Peyer's patch (tissue), 4 donors: ENCODE measurements around the gene ILF2. TPM values are rescaled to one million over a fixed set of nuclear protein-coding genes. Genes with fewer than 3 reads are reported as not detected.
A peak's percentile ranks its signal among the peaks of the same experiment; 100 is the strongest.

Source experiments
- DNase-seq, 3 donors: peaks; one replicate each; pipeline ENCODE4 v3.0.0-alpha.2; 2017 to 2019
- H3K27ac ChIP-seq, 4 donors: fragments of 200-600 bp; sonication (generic); one replicate each; pipeline ENCODE4 v1.5.1; 2016 to 2019
- H3K27me3 ChIP-seq, 2 donors: fragments of 200-600 bp; sonication (generic); one replicate each; pipeline ENCODE4 v1.5.1; 2019
- H3K36me3 ChIP-seq, 3 donors: fragments of 200-600 bp; sonication (generic); one replicate each; pipeline ENCODE4 v1.5.1; 2016 to 2019
- H3K4me1 ChIP-seq, 4 donors: fragments of 200-600 bp; sonication (generic); one replicate each; pipeline ENCODE4 v1.5.1; 2016 to 2019
- H3K4me3 ChIP-seq, 4 donors: fragments of 200-600 bp; sonication (generic); 1 replicate in 3 of 4; 2 replicates in 1 of 4; pipeline ENCODE4 v1.5.1; 2016 to 2019; ENCODE audit warnings: mild to moderate bottlenecking in 1 of 4
- H3K9me3 ChIP-seq, 4 donors: fragments of 200-600 bp; sonication (generic); one replicate each; pipeline ENCODE4 v1.5.1; 2016 to 2019; ENCODE audit warnings: mild to moderate bottlenecking in 1 of 4
- POLR2A ChIP-seq, 2 donors: fragments of 450-650 bp; IDR thresholded peaks; one replicate each; pipeline ENCODE4 v1.5.1; 2017; ENCODE audit warnings: antibody characterized with exemption in 2 of 2, mild to moderate bottlenecking in 2 of 2, moderate library complexity in 2 of 2
- total RNA-seq, 4 donors: library from RNA; depleted of rRNA; stranded (reverse); fragments of >200 nt; gene quantifications; one replicate each; pipeline ENCODE4 v1.1.0, GENCODE V29; 2016
- TF ChIP-seq, protein P1 (sequence below), 6 experiments: fragments of 450-650 bp in 4 of 6; fragments of 200-600 bp in 2 of 6; sonication (generic) in 1 of 6; IDR thresholded peaks; one replicate each; pipeline ENCODE4 v1.5.1; 2017 to 2019; ENCODE audit warnings: antibody characterized with exemption in 6 of 6, mild to moderate bottlenecking in 3 of 6, moderate library complexity in 1 of 6

ILF2 gene
- total RNA-seq, 4 donors from 2014 or later: 31.4 to 67.7 (median 47.2) TPM

- Histone ChIP-seq H3K4me1 (no peaks in the 10 kb centered on the region), H3K27ac (no peak overlapping the region), H3K9me3 (no peaks in the 10 kb centered on the region), H3K36me3 (peaks cover 0 to 25% (median 3%) of the 10 kb centered on the region in 3 donors), H3K4me3 (no peak overlapping the region), H3K27me3 (no peaks in the 10 kb centered on the region)
- TF ChIP-seq POLR2A (IDR thresholded peaks at IDR 0.05): no peak
- peak in 1 of 3 donors; percentile 34 for DNase-seq
Observed at GRCh38 chr1:153649863-153650235, 20.9 kb downstream of the ILF2 start.

- H3K27me3 ChIP-seq: no peaks in the 10 kb centered on the region
- no peaks in the 10 kb centered on the region for H3K4me1 ChIP-seq
- H3K27ac ChIP-seq: no peak overlapping the region
- H3K4me3 ChIP-seq: no peak overlapping the region
- H3K36me3 ChIP-seq: peaks cover 0 to 29% (median 3%) of the 10 kb centered on the region in 3 donors
- no peaks in the 10 kb centered on the region for H3K9me3 ChIP-seq
- TF ChIP-seq POLR2A (IDR thresholded peaks at IDR 0.05): no peak
- TF ChIP-seq, protein P1, sequence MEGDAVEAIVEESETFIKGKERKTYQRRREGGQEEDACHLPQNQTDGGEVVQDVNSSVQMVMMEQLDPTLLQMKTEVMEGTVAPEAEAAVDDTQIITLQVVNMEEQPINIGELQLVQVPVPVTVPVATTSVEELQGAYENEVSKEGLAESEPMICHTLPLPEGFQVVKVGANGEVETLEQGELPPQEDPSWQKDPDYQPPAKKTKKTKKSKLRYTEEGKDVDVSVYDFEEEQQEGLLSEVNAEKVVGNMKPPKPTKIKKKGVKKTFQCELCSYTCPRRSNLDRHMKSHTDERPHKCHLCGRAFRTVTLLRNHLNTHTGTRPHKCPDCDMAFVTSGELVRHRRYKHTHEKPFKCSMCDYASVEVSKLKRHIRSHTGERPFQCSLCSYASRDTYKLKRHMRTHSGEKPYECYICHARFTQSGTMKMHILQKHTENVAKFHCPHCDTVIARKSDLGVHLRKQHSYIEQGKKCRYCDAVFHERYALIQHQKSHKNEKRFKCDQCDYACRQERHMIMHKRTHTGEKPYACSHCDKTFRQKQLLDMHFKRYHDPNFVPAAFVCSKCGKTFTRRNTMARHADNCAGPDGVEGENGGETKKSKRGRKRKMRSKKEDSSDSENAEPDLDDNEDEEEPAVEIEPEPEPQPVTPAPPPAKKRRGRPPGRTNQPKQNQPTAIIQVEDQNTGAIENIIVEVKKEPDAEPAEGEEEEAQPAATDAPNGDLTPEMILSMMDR (IDR thresholded peaks at IDR 0.05): no peak
- DNase-seq: peak in 1 of 3 donors; percentile 29
Observed at GRCh38 chr1:153649137-153649862, 21.5 kb downstream of the ILF2 start.

DNA sequence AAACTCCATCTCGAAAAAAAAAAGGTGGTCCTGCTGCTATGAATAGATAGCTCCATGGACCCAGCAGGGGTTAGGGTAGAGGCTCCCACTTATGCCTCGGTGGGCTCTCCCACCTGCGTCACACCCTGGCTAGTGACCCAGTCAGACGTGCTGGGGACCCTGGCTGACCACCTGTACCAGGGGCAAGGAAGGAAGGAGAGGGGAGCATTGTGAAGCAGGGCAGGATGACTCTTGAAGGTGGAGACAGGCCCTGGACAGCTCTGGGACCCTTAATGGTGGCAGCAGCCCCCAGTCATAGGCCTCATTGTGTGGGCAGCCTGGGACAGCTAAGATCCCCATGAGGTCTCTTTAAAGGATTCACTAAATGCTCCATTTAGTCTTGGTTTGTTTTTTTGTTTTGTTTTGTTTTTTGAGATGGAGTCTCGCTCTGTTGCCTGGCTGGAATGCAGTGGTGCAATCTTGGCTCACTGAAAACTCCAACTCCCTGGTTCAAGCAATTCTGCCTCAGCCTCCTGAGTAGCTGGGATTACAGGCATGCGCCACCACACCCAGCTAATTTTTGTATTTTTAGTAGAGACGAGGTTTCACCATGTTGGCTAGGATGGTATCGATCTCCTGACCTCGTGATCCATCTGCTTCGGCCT lies 22.7 kb downstream of the ILF2 start:
- no peak overlapping the region for H3K27ac ChIP-seq

GRCh38 chr1:153647346-153647714 lies 23.5 kb downstream of the ILF2 start:
- peaks cover 0 to 8% (median 0%) of the 10 kb centered on the region in 4 donors for H3K4me1 ChIP-seq
- H3K27ac ChIP-seq: no peak overlapping the region
- no peak for TF ChIP-seq POLR2A (IDR thresholded peaks at IDR 0.05)
- TF ChIP-seq, protein P1 (IDR thresholded peaks at IDR 0.05): no peak
- no peak overlapping the region for H3K4me3 ChIP-seq
- H3K9me3 ChIP-seq: no peaks in the 10 kb centered on the region
- H3K27me3 ChIP-seq: no peaks in the 10 kb centered on the region
- peak in 1 of 3 donors; percentile 39 for DNase-seq
- H3K36me3 ChIP-seq: peaks cover 3 to 49% (median 3%) of the 10 kb centered on the region in 3 donors

More for the DNA sequence above, 22.7 kb downstream of the ILF2 start:
- DNase-seq: peak in 2 of 3 donors; percentile 29 to 43
- H3K36me3 ChIP-seq: peaks cover 3 to 41% (median 3%) of the 10 kb centered on the region in 3 donors
- no peak overlapping the region for H3K4me3 ChIP-seq
- no peaks in the 10 kb centered on the region for H3K27me3 ChIP-seq
- no peaks in the 10 kb centered on the region for H3K9me3 ChIP-seq
- peaks cover 0 to 7% (median 0%) of the 10 kb centered on the region in 4 donors for H3K4me1 ChIP-seq
- TF ChIP-seq POLR2A (IDR thresholded peaks at IDR 0.05): no peak
- TF ChIP-seq, protein P1 (IDR thresholded peaks at IDR 0.05): no peak

DNA sequence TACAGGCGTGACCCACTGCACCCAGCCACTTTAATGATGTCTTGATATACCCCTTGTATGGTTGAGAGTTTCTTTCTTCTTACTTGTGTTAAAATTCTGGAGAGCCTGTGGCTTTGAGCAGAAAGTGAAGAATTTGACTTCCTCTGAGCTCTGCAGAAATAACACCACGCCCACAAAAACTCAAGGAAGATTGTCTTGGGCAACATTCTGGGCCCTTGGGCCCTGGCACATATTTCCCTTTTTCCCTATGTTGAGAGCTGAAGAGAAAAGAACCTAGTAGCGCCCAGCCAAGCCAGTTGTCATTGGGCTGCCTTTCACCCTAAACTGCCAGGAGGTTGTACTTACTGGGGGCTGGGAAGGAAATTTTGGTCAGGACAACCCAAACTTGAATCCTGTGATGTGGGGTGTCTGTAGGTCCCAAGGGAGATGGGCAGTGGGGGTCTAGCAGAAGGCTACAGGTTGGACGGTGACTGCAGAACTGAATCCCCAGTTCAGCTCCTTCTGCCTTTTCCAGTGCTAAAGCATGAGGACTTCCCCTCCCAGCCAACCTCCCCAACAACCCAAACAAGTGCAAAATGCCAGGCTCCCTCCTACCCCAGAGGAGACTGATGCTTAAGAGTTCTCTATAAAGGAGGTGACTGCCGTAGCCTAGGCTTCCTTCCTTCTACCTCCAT lies 24.0 kb downstream of the ILF2 start:
- Histone ChIP-seq H3K9me3 (no peaks in the 10 kb centered on the region), H3K4me3 (no peak overlapping the region), H3K4me1 (peaks cover 0 to 8% (median 0%) of the 10 kb centered on the region in 4 donors), H3K27ac (no peak overlapping the region), H3K27me3 (no peaks in the 10 kb centered on the region), H3K36me3 (peaks cover 3 to 54% (median 5%) of the 10 kb centered on the region in 3 donors)
- peak in 1 of 3 donors; percentile 44 for DNase-seq
- TF ChIP-seq, protein P1 (IDR thresholded peaks at IDR 0.05): no peak
- TF ChIP-seq POLR2A (IDR thresholded peaks at IDR 0.05): no peak
